ENCODE measurements around the gene TRMT2B. TPM values are rescaled to one million over a fixed set of nuclear protein-coding genes. Genes with fewer than 3 reads are reported as not detected.
"Not testable (repeated sequence)": the region's sequence is repeated elsewhere in the genome, so short reads cannot be mapped to it uniquely, and the experiment has no call there.

Gene TRMT2B
- total and polyA plus RNA-seq, 2 of the 13 experiments (the other 11 are each of a cell fraction or from before 2014, with no cell fraction given): 7.0 to 11.2 TPM

- no peak overlapping the region for H3K4me2 ChIP-seq (ENCODE audit: low read depth, low read length)
- no peak overlapping the region for H3K4me3 ChIP-seq (replicated peaks in 1 of 3; ENCODE audit: insufficient read depth in 1 of 3, low read depth in 2 of 3, low read length in 3 of 3)
- H2AFZ ChIP-seq (ENCODE audit: low read length): no peak overlapping the region
- TF ChIP-seq PHF20 (CRISPR knock-in tag; IDR thresholded peaks at IDR 0.05): no peak
- no peak for TF ChIP-seq ZNF451 (CRISPR knock-in tag; IDR thresholded peaks at IDR 0.05)
- ATAC-seq (no peak), DNase-seq (ENCODE audit: low spot score) (no peak), FAIRE-seq (no peak)
- no peaks in the 10 kb centered on the region for H3K36me3 ChIP-seq (replicated peaks in 1 of 2; ENCODE audit: control insufficient read depth in 1 of 2, insufficient read depth in 2 of 2, low read length in 2 of 2)
- intact Hi-C loops (cut with micrococcal nuclease; ENCODE audit: unreplicated experiment): no loop called here
- H3K79me2 ChIP-seq (ENCODE audit: insufficient read depth, low read length): no peaks in the 10 kb centered on the region
- no peaks in the 10 kb centered on the region for H3K9me3 ChIP-seq (ENCODE audit: low read length)
- POLR2A ChIA-PET: no interaction called here
- no TSS peak for BruUV-seq (replicated peaks)
- in situ Hi-C loops (cut with HindIII; ENCODE audit: extremely low pct_ligation_motif_present, low pct_unique_long_range_greater_than_20kb): no loop called here
- H3K27me3 ChIP-seq (ENCODE audit: control insufficient read depth in 1 of 2, insufficient read depth in 2 of 2, low read length in 2 of 2): no peaks in the 10 kb centered on the region
- no peaks in the 10 kb centered on the region for H4K20me1 ChIP-seq (ENCODE audit: insufficient read depth, low read length)
- H3K4me1 ChIP-seq (ENCODE audit: insufficient read depth, low read length): peaks cover 19% of the 10 kb centered on the region
- no peak overlapping the region for H3K9ac ChIP-seq (ENCODE audit: insufficient read depth, low read depth, low read length)
- CTCF ChIA-PET (ENCODE audit: low intra/inter-chr PET ratio, low total read pairs): no interaction called here
- no peak overlapping the region for H3K27ac ChIP-seq (ENCODE audit: extremely low read length, insufficient read depth, low read length)
Measured at GRCh38 chrX:100984818-100985217, 67.1 kb downstream of the TRMT2B start.

- H3K9me3 ChIP-seq (ENCODE audit: low read length); CTCF ChIA-PET (ENCODE audit: low intra/inter-chr PET ratio, low total read pairs); H3K27me3 ChIP-seq (ENCODE audit: control insufficient read depth in 1 of 2, insufficient read depth in 2 of 2, low read length in 2 of 2); BruUV-seq (replicated peaks); ATAC-seq; H4K20me1 ChIP-seq (ENCODE audit: insufficient read depth, low read length); H3K4me2 ChIP-seq (ENCODE audit: low read depth, low read length); H3K36me3 ChIP-seq (replicated peaks in 1 of 2; ENCODE audit: control insufficient read depth in 1 of 2, insufficient read depth in 2 of 2, low read length in 2 of 2); intact Hi-C loops (cut with micrococcal nuclease; ENCODE audit: unreplicated experiment); H3K79me2 ChIP-seq (ENCODE audit: insufficient read depth, low read length); H2AFZ ChIP-seq (ENCODE audit: low read length); in situ Hi-C loops (cut with HindIII; ENCODE audit: extremely low pct_ligation_motif_present, low pct_unique_long_range_greater_than_20kb); H3K4me3 ChIP-seq (replicated peaks in 1 of 3; ENCODE audit: insufficient read depth in 1 of 3, low read depth in 2 of 3, low read length in 3 of 3); H3K27ac ChIP-seq (ENCODE audit: extremely low read length, insufficient read depth, low read length); POLR2A ChIA-PET; H3K9ac ChIP-seq (ENCODE audit: insufficient read depth, low read depth, low read length): not testable (repeated sequence)
- H3K4me1 ChIP-seq (ENCODE audit: insufficient read depth, low read length): peaks cover 24% of the 10 kb centered on the region
- DNase-seq (ENCODE audit: low spot score): peak; percentile 9
- WGBS (ENCODE audit: low lambda C conversion rate): 100% methylated on average over 1 of the region's 1 CpG
- TF ChIP-seq ZNF770 (CRISPR knock-in tag; IDR thresholded peaks at IDR 0.05): peak; percentile 46; the same call in 1 of the 2 replicates
- peak; percentile 21 for FAIRE-seq
Measured at GRCh38 chrX:100981498-100981845, 70.4 kb downstream of the TRMT2B start.
